IPS-18a (cell line): Measurements from ENCODE around the gene MEF2A.

Experiments used
- H3K27ac ChIP-seq: one replicate; pipeline ENCODE4 v1.5.1; 2013; ENCODE audit warnings: low read length
- H3K27me3 ChIP-seq: one replicate; pipeline ENCODE4 v1.6.1; 2013; ENCODE audit warnings: mild to moderate bottlenecking, low read length; ENCODE audit not compliant: control insufficient read depth, insufficient read depth
- H3K36me3 ChIP-seq: one replicate; pipeline ENCODE4 v1.6.1; 2013; ENCODE audit warnings: low read depth, low read length; ENCODE audit not compliant: control insufficient read depth
- H3K4me1 ChIP-seq: one replicate; pipeline ENCODE4 v1.6.1; 2013; ENCODE audit warnings: low read depth, low read length; ENCODE audit not compliant: control insufficient read depth
- H3K4me3 ChIP-seq: one replicate; pipeline ENCODE4 v1.5.1; 2013; ENCODE audit warnings: low read length
- H3K9ac ChIP-seq: one replicate; pipeline ENCODE4 v1.6.1; 2013; ENCODE audit warnings: mild to moderate bottlenecking, low read length, moderate library complexity
- H3K9me3 ChIP-seq: one replicate; pipeline ENCODE4 v1.6.1; 2013; ENCODE audit warnings: low read depth, low read length; ENCODE audit not compliant: control insufficient read depth

MEF2A gene

DNA sequence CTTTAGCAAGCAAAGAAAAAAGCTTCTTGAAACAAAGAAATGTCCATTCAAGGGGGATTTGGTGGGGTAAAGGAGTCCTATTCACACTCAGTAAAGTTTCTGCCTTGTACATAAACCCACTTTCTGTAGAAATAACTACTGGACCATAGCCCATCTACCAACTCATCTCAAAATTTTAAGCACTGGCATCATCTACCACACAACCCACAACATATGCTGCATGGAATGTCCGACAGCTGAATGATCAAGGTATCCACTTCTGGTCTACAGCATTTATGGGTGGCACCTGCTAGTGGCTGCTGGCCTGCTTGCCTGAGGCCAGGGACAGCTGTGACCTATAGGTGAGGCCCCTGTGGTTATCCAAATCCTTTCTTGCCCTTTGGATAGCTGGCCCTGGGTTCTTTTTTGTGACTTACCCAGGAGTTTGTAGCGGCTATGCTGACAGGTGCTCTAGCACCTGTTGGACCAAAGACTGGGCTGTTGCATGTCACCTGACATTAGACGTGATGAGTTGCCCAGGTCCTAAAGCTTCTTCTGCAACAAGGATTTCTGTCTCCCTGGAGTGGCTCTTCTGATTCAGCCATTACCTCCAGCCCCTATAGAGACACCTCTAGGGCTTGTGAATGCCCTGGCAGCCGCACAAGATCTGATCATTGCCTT is 19.2 kb upstream of the MEF2A start:
- Histone ChIP-seq H3K9me3 (no peaks in the 10 kb centered on the region), H3K27me3 (no peaks in the 10 kb centered on the region), H3K4me1 (no peaks in the 10 kb centered on the region), H3K4me3 (no peak overlapping the region), H3K27ac (no peak overlapping the region), H3K9ac (no peak overlapping the region), H3K36me3 (no peaks in the 10 kb centered on the region)

DNA sequence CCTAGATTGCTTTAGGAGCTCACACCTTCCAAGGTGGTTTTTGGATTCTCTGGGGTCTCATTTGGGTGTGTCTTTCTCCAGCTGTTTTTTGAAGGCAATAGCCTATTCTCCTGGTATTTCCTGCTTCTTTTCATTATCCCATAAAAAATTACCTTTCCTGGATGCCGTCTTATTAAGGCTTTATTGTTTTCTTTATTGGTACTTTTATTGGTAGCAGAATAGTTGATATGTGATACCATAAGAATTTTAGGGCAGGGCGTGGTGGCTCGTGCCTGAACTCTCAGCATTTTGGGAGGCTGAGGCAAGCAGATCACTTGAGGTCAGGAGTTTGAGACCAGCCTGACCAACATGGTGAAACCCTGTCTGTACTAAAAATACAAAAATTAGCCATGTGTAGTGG is 18.3 kb upstream of the MEF2A start:
- H3K4me3 ChIP-seq: no peak overlapping the region
- H3K9me3 ChIP-seq: no peaks in the 10 kb centered on the region
- no peak overlapping the region for H3K9ac ChIP-seq
- H3K27me3 ChIP-seq: no peaks in the 10 kb centered on the region
- no peak overlapping the region for H3K27ac ChIP-seq
- no peaks in the 10 kb centered on the region for H3K4me1 ChIP-seq
- no peaks in the 10 kb centered on the region for H3K36me3 ChIP-seq

DNA sequence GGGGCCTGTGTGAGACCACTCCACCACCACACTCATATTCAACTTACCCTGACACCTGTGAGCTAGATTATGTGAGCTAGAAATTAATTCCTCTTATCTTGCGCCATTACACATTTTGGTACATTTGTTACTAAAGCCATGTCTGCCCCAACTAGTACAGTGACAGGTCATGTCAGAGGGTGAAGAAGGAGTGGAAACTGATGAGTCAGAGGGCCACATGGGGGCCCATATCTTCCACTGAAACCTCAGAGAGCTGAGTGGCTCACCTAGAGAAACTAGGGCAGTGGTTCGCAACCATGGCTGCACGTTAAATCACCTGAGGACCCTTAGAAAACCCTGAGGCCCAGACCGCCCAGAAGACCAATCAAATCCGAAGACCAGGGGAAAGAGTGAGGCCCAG is 15.7 kb upstream of the MEF2A start:
- Histone ChIP-seq H3K27me3 (no peaks in the 10 kb centered on the region), H3K27ac (no peak overlapping the region), H3K9ac (no peak overlapping the region), H3K4me3 (no peak overlapping the region), H3K9me3 (no peaks in the 10 kb centered on the region), H3K36me3 (no peaks in the 10 kb centered on the region), H3K4me1 (no peaks in the 10 kb centered on the region)

DNA sequence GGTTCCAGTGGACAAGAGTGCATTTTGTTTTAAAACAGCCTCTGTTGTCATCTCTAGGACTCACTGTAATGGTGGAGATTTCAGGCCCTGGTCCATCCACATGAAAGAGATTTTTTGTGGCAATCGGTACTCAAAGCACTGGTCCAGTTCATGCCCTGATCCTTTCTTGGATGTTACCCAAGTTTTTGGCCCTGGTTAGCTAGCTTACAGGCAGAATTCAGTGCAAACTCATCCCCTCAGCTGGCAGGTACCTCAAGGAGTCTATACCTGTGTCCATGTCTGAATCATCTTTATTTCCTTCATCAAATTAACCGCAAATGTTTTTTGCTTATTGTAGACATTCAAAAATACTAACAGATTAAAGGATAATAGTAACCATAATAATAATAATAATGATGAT is 13.7 kb upstream of the MEF2A start:
- H3K9me3 ChIP-seq: no peaks in the 10 kb centered on the region
- H3K27me3 ChIP-seq: no peaks in the 10 kb centered on the region
- H3K9ac ChIP-seq: no peak overlapping the region
- no peak overlapping the region for H3K4me3 ChIP-seq
- H3K27ac ChIP-seq: no peak overlapping the region
- H3K36me3 ChIP-seq: no peaks in the 10 kb centered on the region
- no peaks in the 10 kb centered on the region for H3K4me1 ChIP-seq

DNA sequence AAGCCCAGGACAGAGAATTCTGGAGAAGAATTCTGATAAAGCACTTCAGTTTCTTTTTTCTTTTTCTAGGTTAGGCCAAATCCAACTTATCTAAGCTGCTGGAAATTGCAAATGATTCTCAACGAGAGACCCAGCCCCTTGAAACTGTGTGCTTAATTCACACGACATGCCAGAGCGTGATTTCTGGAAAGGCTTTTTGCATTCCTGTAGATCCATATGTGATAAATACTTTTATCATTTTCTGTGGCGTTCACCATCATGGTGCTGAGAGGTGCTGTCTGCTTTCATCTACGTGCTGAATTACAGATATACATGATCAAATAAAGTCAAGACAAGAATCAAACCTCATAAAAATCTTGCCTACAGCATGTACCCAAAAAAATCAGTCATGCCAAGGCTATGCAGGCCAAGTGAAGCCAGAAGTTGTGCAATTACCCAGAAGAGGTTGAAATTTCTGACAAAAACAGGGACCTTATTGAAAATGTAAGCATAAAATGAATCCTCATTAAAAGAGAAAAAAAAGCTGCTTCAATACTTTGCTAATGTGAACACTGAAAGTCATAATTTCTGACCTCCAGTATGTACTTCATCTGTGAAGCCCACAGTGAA is 10.8 kb upstream of the MEF2A start:
- Histone ChIP-seq H3K9me3 (no peaks in the 10 kb centered on the region), H3K9ac (no peak overlapping the region), H3K36me3 (no peaks in the 10 kb centered on the region), H3K27me3 (no peaks in the 10 kb centered on the region), H3K4me3 (no peak overlapping the region), H3K27ac (no peak overlapping the region), H3K4me1 (no peaks in the 10 kb centered on the region)

DNA sequence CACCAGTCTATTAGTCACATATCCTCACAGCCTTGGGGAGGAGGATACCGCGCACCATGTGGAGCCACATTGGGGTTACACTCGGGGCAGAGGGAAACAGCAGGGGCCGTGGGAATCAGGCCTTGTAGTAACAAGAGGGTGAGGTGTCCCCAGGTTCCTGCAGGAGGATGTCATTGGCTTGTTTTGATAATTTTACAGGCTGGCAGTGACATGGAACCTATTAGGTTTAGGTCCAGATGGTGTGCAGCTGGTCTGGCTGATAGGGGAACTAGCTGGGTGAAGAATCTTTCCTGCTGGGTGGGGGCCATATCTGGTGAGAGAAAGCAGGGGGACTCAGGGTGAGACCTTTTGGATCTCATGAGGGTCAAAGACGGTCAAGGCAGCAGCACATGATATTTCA is 9.8 kb upstream of the MEF2A start:
- Histone ChIP-seq H3K4me3 (no peak overlapping the region), H3K27me3 (no peaks in the 10 kb centered on the region), H3K36me3 (no peaks in the 10 kb centered on the region), H3K9me3 (no peaks in the 10 kb centered on the region), H3K27ac (no peak overlapping the region), H3K4me1 (no peaks in the 10 kb centered on the region), H3K9ac (no peak overlapping the region)

DNA sequence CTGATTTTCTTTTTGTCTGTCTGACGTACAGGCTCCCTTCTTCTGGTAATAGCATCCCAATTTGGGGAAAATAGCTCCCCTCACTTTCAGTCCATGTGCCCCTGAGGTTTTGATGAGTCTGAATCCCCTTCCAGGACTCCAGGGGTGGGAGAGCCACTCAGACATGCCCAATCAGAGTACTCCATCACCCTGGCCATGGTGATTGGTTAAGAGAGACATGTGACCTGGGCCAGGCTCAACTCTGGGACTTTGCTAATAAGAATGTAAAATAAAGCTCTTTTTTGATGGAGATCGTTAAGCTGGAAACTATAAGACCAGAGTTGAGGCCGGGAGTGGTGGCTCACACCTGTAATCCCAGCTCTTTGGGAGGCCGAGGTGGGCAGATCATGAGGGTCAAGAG is 9.2 kb upstream of the MEF2A start:
- H3K4me3 ChIP-seq: no peak overlapping the region
- H3K9me3 ChIP-seq: no peaks in the 10 kb centered on the region
- H3K36me3 ChIP-seq: no peaks in the 10 kb centered on the region
- H3K4me1 ChIP-seq: no peaks in the 10 kb centered on the region
- no peak overlapping the region for H3K27ac ChIP-seq
- H3K27me3 ChIP-seq: no peaks in the 10 kb centered on the region
- no peak overlapping the region for H3K9ac ChIP-seq

DNA sequence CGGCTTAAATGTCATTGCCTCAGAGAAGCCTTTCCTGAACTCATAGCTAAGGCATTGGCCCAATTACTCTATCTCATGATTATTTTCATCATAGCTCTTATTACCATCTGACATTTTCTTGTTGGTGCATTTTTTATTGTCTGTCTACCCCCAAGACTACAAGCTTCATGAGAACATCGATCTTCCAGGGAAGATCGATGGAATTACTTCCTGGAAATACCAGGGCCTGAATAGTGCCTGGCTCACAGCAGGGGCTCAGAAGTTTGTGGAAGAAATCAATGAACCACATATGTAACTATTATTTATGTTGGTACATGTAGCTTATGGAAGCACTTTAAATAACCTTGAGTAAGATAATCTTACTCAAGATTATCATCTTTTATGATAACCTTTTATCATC is 7.7 kb upstream of the MEF2A start:
- Histone ChIP-seq H3K27ac (no peak overlapping the region), H3K4me3 (no peak overlapping the region), H3K27me3 (no peaks in the 10 kb centered on the region), H3K9me3 (no peaks in the 10 kb centered on the region), H3K36me3 (no peaks in the 10 kb centered on the region), H3K9ac (no peak overlapping the region), H3K4me1 (no peaks in the 10 kb centered on the region)

DNA sequence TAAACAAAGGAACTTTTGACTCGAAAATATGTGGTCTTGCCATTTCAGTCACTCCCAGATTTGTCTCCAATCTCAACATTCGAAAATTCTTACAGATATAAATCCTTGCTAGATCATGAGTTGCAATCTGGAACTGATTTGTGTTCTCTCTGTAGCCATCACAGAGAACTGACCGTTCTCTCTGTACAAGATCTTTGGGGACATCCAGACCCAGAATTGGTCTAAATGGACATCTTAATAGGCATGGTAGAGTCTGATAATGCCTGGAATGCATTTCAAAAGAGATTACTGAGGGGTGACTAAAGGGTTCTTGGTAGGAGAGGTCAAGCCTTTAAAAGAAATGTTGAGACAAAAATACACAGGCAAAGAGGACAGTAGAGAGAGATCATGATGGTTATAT is 7.2 kb upstream of the MEF2A start:
- peaks cover 4% of the 10 kb centered on the region for H3K4me1 ChIP-seq
- no peaks in the 10 kb centered on the region for H3K9me3 ChIP-seq
- no peaks in the 10 kb centered on the region for H3K27me3 ChIP-seq
- no peaks in the 10 kb centered on the region for H3K36me3 ChIP-seq
- no peak overlapping the region for H3K27ac ChIP-seq
- no peak overlapping the region for H3K4me3 ChIP-seq
- H3K9ac ChIP-seq: no peak overlapping the region

DNA sequence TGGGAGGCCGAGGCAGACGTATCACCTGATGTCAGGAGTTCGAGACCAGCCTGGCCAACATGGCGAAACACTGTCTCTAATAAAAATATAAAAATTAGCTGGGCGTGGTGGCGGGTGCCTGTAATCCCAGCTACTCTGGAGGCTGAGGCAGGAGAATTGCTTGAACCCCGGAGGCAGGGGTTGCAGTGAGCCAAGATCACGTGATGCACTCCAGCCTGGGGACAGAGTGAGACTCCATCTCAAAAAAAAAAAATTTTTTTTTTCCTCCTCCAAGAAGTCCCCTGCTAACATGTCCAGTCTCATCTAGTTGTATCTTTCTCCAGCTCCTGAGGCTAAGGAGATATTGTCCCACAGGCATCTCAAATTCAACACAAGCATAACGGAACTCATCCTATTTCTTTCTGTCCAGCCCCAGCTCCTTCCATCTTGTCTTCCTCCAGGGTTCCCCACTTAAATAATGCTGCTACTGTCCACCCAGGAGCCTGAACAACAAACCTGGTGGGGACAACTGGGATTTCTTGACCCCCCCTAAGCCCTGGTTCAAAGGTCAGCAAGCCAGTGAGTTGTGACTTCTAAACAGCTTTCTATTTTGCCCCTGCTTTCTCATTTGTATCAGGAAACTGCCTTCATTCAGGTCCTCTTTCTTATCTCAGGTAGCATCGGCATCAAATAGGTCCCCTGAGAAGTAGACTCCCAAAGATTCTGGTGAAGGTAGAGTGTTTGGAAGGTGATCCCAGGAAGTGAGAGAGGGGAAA is 4.1 kb upstream of the MEF2A start:
- H3K9ac ChIP-seq: no peak overlapping the region
- no peak overlapping the region for H3K4me3 ChIP-seq
- H3K27ac ChIP-seq: no peak overlapping the region
- H3K9me3 ChIP-seq: no peaks in the 10 kb centered on the region
- no peaks in the 10 kb centered on the region for H3K36me3 ChIP-seq
- H3K4me1 ChIP-seq: peaks cover 14% of the 10 kb centered on the region
- H3K27me3 ChIP-seq: no peaks in the 10 kb centered on the region

DNA sequence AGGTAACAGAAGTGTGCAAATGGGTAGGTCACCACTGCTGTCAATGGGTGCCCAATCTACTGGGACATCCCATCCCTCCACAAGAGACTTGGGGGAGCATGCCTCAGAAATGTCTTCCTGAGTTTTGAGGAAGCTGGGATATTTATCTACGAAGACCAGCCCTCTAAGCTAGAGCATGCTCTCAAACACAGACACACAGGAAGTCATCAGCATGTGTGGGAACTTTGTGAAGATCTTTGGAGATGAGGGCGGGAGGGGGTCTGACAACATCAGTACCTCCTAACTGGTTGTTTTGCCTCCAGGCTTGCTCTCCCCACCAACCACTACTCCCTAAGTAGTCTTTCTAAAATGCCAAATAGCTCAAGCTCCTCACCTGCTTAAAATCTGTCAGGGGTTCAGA is 3.5 kb upstream of the MEF2A start:
- H3K4me1 ChIP-seq: peaks cover 17% of the 10 kb centered on the region
- no peaks in the 10 kb centered on the region for H3K36me3 ChIP-seq
- H3K9ac ChIP-seq: no peak overlapping the region
- peaks cover 3% of the 10 kb centered on the region for H3K27me3 ChIP-seq
- H3K9me3 ChIP-seq: no peaks in the 10 kb centered on the region
- no peak overlapping the region for H3K27ac ChIP-seq
- no peak overlapping the region for H3K4me3 ChIP-seq
